Gastroesophageal sphincter (tissue), 3 donors: ENCODE results near the gene ESCO1.

ENCODE experiments used
- CTCF ChIP-seq, 4 experiments: fragments of 200-600 bp in 2 of 4; fragments of 450-650 bp in 2 of 4; sonication (generic) in 1 of 4; IDR thresholded peaks; one replicate each; pipeline ENCODE4 v1.5.1; 2017 to 2019; ENCODE audit warnings: antibody characterized with exemption in 4 of 4, mild to moderate bottlenecking in 2 of 4, moderate library complexity in 2 of 4
- EP300 ChIP-seq: sonication (generic); formaldehyde crosslinking; IDR thresholded peaks from one replicate; pipeline ENCODE4 v1.6.1; 2017; ENCODE audit warnings: antibody characterized with exemption, mild to moderate bottlenecking
- POLR2A ChIP-seq, 2 donors: fragments of 450-650 bp; IDR thresholded peaks; one replicate each; pipeline ENCODE4 v1.6.1; 2017; ENCODE audit warnings: antibody characterized with exemption in 2 of 2, mild to moderate bottlenecking in 2 of 2, moderate library complexity in 1 of 2

- no peak for TF ChIP-seq CTCF (IDR thresholded peaks at IDR 0.05)
- no peak for TF ChIP-seq POLR2A (IDR thresholded peaks at IDR 0.05)
- TF ChIP-seq EP300: no peak
Measured at GRCh38 chr18:21499997-21500396, 100.5 kb downstream of the ESCO1 start.
